Memory B cell (primary cell): ENCODE results near the gene SORCS2.

Source experiments
- ATAC-seq: fragments of 150-1000 bp; cut with Tn5 transposase; 2 replicates; pipeline ENCODE4 v1.10.0; 2021; ENCODE audit warnings: low read depth, mild to moderate bottlenecking, moderate library complexity
- DNase-seq, 2 donors: peaks; one replicate each; pipeline ENCODE4 v3.0.0; 2022; ENCODE audit warnings: low spot score in 2 of 2
- H3K27ac Mint-ChIP-seq: one replicate; pipeline ENCODE4 v1.8.0; 2022; ENCODE audit warnings: mild to moderate bottlenecking, moderate library complexity, mixed read lengths
- H3K27me3 Mint-ChIP-seq: one replicate; pipeline ENCODE4 v1.8.0; 2022; ENCODE audit warnings: mixed read lengths
- H3K36me3 Mint-ChIP-seq: one replicate; pipeline ENCODE4 v1.8.0; 2022; ENCODE audit warnings: mild to moderate bottlenecking, mixed read lengths
- H3K4me1 Mint-ChIP-seq: one replicate; pipeline ENCODE4 v1.8.0; 2022; ENCODE audit warnings: mixed read lengths
- H3K4me3 Mint-ChIP-seq: one replicate; pipeline ENCODE4 v1.8.0; 2022; ENCODE audit warnings: mild to moderate bottlenecking, moderate library complexity, mixed read lengths
- H3K9me3 Mint-ChIP-seq: one replicate; pipeline ENCODE4 v1.8.0; 2022; ENCODE audit warnings: mixed read lengths

SORCS2 gene

GRCh38 chr4:7377223-7377865 is 185.0 kb downstream of the SORCS2 start:
- no peak for DNase-seq
- Mint-ChIP-seq H3K27ac (no peak overlapping the region), H3K4me1 (no peaks in the 10 kb centered on the region), H3K4me3 (no peak overlapping the region), H3K36me3 (no peaks in the 10 kb centered on the region), H3K27me3 (peaks cover 6% of the 10 kb centered on the region), H3K9me3 (no peaks in the 10 kb centered on the region)
- ATAC-seq, result no peak

- H3K36me3 Mint-ChIP-seq, result no peaks in the 10 kb centered on the region
- H3K4me1 Mint-ChIP-seq, result no peaks in the 10 kb centered on the region
- H3K27me3 Mint-ChIP-seq, result peaks cover 6% of the 10 kb centered on the region
- ATAC-seq (no peak), DNase-seq (no peak)
- no peak overlapping the region for H3K27ac Mint-ChIP-seq
- no peak overlapping the region for H3K4me3 Mint-ChIP-seq
- no peaks in the 10 kb centered on the region for H3K9me3 Mint-ChIP-seq
Observed at GRCh38 chr4:7379186-7379585, 186.8 kb downstream of the SORCS2 start.

- no peaks in the 10 kb centered on the region for H3K4me1 Mint-ChIP-seq
- ATAC-seq (no peak), DNase-seq (no peak)
- H3K27ac Mint-ChIP-seq, result no peak overlapping the region
- no peaks in the 10 kb centered on the region for H3K9me3 Mint-ChIP-seq
- H3K36me3 Mint-ChIP-seq, result no peaks in the 10 kb centered on the region
- no peak overlapping the region for H3K4me3 Mint-ChIP-seq
- peaks cover 6% of the 10 kb centered on the region for H3K27me3 Mint-ChIP-seq
Observed at GRCh38 chr4:7379719-7380118, 187.4 kb downstream of the SORCS2 start.

GRCh38 chr4:7381221-7381889 is 189.0 kb downstream of the SORCS2 start:
- H3K4me1 Mint-ChIP-seq, result no peaks in the 10 kb centered on the region
- no peak overlapping the region for H3K4me3 Mint-ChIP-seq
- H3K36me3 Mint-ChIP-seq, result no peaks in the 10 kb centered on the region
- H3K27me3 Mint-ChIP-seq, result peaks cover 3% of the 10 kb centered on the region
- no peaks in the 10 kb centered on the region for H3K9me3 Mint-ChIP-seq
- ATAC-seq, result no peak
- H3K27ac Mint-ChIP-seq, result no peak overlapping the region
- no peak for DNase-seq

- Mint-ChIP-seq H3K36me3 (no peaks in the 10 kb centered on the region), H3K4me1 (no peaks in the 10 kb centered on the region), H3K4me3 (no peak overlapping the region), H3K27ac (no peak overlapping the region), H3K27me3 (peaks cover 3% of the 10 kb centered on the region), H3K9me3 (no peaks in the 10 kb centered on the region)
- DNase-seq (no peak), ATAC-seq (no peak)
Observed at GRCh38 chr4:7381890-7382633, 189.7 kb downstream of the SORCS2 start.

GRCh38 chr4:7382634-7383014 is 190.3 kb downstream of the SORCS2 start:
- no peaks in the 10 kb centered on the region for H3K36me3 Mint-ChIP-seq
- no peak overlapping the region for H3K27ac Mint-ChIP-seq
- H3K4me3 Mint-ChIP-seq, result no peak overlapping the region
- peaks cover 3% of the 10 kb centered on the region for H3K27me3 Mint-ChIP-seq
- H3K9me3 Mint-ChIP-seq, result peaks cover 3% of the 10 kb centered on the region
- H3K4me1 Mint-ChIP-seq, result peaks cover 4% of the 10 kb centered on the region
- DNase-seq, result no peak
- no peak for ATAC-seq

- ATAC-seq, result no peak
- no peaks in the 10 kb centered on the region for H3K36me3 Mint-ChIP-seq
Observed at GRCh38 chr4:7383266-7383665, 190.9 kb downstream of the SORCS2 start.

GRCh38 chr4:7384003-7384928 is 191.9 kb downstream of the SORCS2 start:
- DNase-seq (no peak), ATAC-seq (no peak)
- H3K9me3 Mint-ChIP-seq, result peaks cover 6% of the 10 kb centered on the region
- H3K27me3 Mint-ChIP-seq, result peaks cover 3% of the 10 kb centered on the region
- H3K36me3 Mint-ChIP-seq, result no peaks in the 10 kb centered on the region
- no peak overlapping the region for H3K27ac Mint-ChIP-seq
- H3K4me3 Mint-ChIP-seq, result no peak overlapping the region
- H3K4me1 Mint-ChIP-seq, result peaks cover 6% of the 10 kb centered on the region

More at GRCh38 chr4:7383266-7383665, 190.9 kb downstream of the SORCS2 start:
- H3K27me3 Mint-ChIP-seq, result peaks cover 3% of the 10 kb centered on the region
- H3K4me1 Mint-ChIP-seq, result peaks cover 6% of the 10 kb centered on the region
- peaks cover 6% of the 10 kb centered on the region for H3K9me3 Mint-ChIP-seq
- no peak for DNase-seq
- no peak overlapping the region for H3K27ac Mint-ChIP-seq
- no peak overlapping the region for H3K4me3 Mint-ChIP-seq

GRCh38 chr4:7384929-7385890 is 192.9 kb downstream of the SORCS2 start:
- H3K27me3 Mint-ChIP-seq, result peaks cover 3% of the 10 kb centered on the region
- H3K27ac Mint-ChIP-seq, result no peak overlapping the region
- H3K9me3 Mint-ChIP-seq, result peaks cover 6% of the 10 kb centered on the region
- ATAC-seq (no peak), DNase-seq (no peak)
- H3K36me3 Mint-ChIP-seq, result no peaks in the 10 kb centered on the region
- H3K4me3 Mint-ChIP-seq, result no peak overlapping the region
- H3K4me1 Mint-ChIP-seq, result peaks cover 6% of the 10 kb centered on the region

- DNase-seq (no peak), ATAC-seq (no peak)
- Mint-ChIP-seq H3K9me3 (peaks cover 6% of the 10 kb centered on the region), H3K4me1 (peaks cover 6% of the 10 kb centered on the region), H3K27ac (no peak overlapping the region), H3K27me3 (peaks cover 4% of the 10 kb centered on the region), H3K4me3 (no peak overlapping the region), H3K36me3 (no peaks in the 10 kb centered on the region)
Observed at GRCh38 chr4:7387925-7388324, 195.6 kb downstream of the SORCS2 start.

GRCh38 chr4:7388627-7389026 is 196.3 kb downstream of the SORCS2 start:
- peaks cover 4% of the 10 kb centered on the region for H3K27me3 Mint-ChIP-seq
- H3K4me3 Mint-ChIP-seq, result no peak overlapping the region
- ATAC-seq (no peak), DNase-seq (no peak)
- H3K36me3 Mint-ChIP-seq, result no peaks in the 10 kb centered on the region
- no peak overlapping the region for H3K27ac Mint-ChIP-seq
- H3K9me3 Mint-ChIP-seq, result peaks cover 6% of the 10 kb centered on the region
- peaks cover 6% of the 10 kb centered on the region for H3K4me1 Mint-ChIP-seq

- ATAC-seq, result no peak
- H3K27ac Mint-ChIP-seq, result no peak overlapping the region
- peaks cover 4% of the 10 kb centered on the region for H3K27me3 Mint-ChIP-seq
- DNase-seq, result no peak
- H3K9me3 Mint-ChIP-seq, result peaks cover 6% of the 10 kb centered on the region
- H3K4me3 Mint-ChIP-seq, result no peak overlapping the region
- peaks cover 6% of the 10 kb centered on the region for H3K4me1 Mint-ChIP-seq
- H3K36me3 Mint-ChIP-seq, result no peaks in the 10 kb centered on the region
Observed at GRCh38 chr4:7389101-7389701, 196.9 kb downstream of the SORCS2 start.
